NB4 (cell line): ENCODE data around the gene CNR1.

ENCODE experiments used
- DNase-seq: peaks from one replicate; pipeline ENCODE4 v3.0.0; 2010; ENCODE audit warnings: low read depth
- H3K4me3 ChIP-seq: one replicate; pipeline ENCODE4 v1.5.1; 2011; ENCODE audit warnings: mild to moderate bottlenecking, low read depth, low read length, moderate library complexity
- MYC ChIP-seq: IDR thresholded peaks from 2 replicates; pipeline ENCODE4 v1.6.1; 2011; ENCODE audit warnings: low read depth, low read length
- POLR2A ChIP-seq: IDR thresholded peaks from 2 replicates; pipeline ENCODE4 v1.6.1; 2011; ENCODE audit warnings: mild to moderate bottlenecking; ENCODE audit not compliant: insufficient read length; ENCODE audit errors: extremely low read depth
- TF ChIP-seq, protein P1 (sequence below): IDR thresholded peaks from 2 replicates; pipeline ENCODE4 v1.6.1; 2011; ENCODE audit warnings: low read depth, low read length
- TF ChIP-seq, protein P2 (sequence below): IDR thresholded peaks from one replicate; pipeline ENCODE4 v1.5.1; 2012; ENCODE audit warnings: low read depth, low read length

CNR1 gene

DNA sequence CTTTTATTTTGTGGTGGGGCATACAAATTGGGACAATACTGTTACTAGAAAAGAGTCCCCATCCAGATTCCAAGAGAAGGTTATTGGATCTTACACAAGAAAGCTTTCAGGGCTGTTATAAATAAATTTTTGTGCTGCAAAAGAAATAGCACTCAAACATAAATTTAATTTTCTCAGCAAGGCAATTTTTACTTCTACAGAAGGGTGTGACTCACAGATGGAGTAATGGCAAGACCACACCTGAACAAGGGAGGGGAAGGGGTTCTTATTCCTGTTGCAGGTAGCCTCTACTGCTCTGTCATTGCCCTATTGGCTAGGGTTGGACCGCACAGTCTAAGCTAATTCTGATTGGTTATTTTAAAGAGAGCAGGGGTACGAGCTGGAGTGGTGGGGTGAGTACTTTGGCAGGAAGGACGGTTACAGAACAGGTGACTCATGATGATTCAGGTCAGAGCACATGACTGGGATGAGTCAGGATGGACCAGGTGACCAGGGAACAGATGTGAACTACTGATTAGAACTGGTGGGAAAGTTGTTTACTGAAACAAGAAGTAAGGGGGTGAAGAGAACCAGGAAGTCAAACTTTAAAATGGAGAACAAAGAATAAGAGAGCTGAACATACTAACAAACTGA lies 41.1 kb downstream of the CNR1 start:
- no peak for DNase-seq
- TF ChIP-seq, protein P1, sequence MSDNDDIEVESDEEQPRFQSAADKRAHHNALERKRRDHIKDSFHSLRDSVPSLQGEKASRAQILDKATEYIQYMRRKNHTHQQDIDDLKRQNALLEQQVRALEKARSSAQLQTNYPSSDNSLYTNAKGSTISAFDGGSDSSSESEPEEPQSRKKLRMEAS: no peak
- no peak for TF ChIP-seq MYC
- TF ChIP-seq, protein P2, sequence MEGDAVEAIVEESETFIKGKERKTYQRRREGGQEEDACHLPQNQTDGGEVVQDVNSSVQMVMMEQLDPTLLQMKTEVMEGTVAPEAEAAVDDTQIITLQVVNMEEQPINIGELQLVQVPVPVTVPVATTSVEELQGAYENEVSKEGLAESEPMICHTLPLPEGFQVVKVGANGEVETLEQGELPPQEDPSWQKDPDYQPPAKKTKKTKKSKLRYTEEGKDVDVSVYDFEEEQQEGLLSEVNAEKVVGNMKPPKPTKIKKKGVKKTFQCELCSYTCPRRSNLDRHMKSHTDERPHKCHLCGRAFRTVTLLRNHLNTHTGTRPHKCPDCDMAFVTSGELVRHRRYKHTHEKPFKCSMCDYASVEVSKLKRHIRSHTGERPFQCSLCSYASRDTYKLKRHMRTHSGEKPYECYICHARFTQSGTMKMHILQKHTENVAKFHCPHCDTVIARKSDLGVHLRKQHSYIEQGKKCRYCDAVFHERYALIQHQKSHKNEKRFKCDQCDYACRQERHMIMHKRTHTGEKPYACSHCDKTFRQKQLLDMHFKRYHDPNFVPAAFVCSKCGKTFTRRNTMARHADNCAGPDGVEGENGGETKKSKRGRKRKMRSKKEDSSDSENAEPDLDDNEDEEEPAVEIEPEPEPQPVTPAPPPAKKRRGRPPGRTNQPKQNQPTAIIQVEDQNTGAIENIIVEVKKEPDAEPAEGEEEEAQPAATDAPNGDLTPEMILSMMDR: no peak
- TF ChIP-seq POLR2A: no peak

DNA sequence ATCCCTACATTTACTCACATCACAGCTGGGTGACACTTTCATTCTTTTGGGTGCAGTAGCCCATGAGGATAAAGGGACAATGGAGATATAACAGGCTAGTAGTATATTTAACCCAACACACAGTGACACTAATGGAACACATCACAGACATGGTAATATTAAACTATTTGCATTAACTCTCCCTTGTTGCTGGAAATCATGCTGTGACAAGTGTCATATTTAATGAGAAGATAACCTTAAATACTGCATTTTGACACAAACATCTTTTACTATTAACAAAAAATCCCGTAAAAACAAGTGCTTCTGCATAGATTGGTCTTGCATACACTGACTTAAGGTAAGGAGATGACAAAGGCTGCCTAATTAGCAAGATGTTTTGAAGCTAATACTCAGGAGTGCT lies 45.5 kb downstream of the CNR1 start:
- TF ChIP-seq, protein P2: no peak
- TF ChIP-seq, protein P1: no peak
- no peak for TF ChIP-seq POLR2A
- TF ChIP-seq MYC: no peak
- no peak overlapping the region for H3K4me3 ChIP-seq
- DNase-seq: no peak

More for the DNA sequence above, 41.1 kb downstream of the CNR1 start:
- H3K4me3 ChIP-seq: no peak overlapping the region

DNA sequence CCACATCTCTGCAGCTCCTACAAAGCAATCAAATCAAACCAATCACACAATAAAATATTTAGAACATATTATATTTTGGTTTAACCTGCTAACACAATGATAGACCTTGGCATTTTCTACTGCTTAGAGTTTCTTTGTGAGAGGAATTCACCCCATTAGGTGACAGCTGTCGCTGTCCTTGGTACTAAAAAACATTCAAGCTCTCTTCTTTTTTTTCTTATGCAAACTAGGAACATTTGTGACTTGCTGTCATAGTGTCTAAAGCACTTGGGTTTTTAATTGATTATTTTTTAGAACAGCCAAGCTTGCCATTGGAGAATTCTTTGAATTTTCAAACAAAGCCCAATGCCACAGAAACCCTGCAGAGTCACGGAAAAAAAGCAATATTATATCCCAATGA lies 46.4 kb downstream of the CNR1 start:
- DNase-seq: peak; percentile 27
- no peak overlapping the region for H3K4me3 ChIP-seq
- TF ChIP-seq MYC (no peak), POLR2A (no peak)
- TF ChIP-seq, protein P1: no peak
- TF ChIP-seq, protein P2: no peak

DNA sequence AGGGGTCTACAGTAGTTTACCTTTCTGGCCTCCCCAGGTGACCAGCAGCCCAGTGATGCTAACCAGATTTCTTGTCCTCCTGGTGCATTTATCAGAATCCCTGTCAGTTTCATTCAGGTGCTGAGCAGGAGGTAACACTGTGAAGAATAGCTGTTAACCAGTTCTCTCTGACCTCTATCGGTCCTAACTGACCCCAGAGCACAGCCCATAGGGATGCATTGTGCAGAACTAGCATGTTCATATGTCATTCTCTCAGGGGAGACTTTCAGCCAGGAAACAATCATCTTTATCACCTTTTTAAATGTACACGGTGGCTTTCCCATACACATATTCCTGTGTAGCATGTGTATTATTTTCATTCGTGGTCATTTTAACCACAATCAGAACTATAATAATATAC lies 49.9 kb downstream of the CNR1 start:
- no peak for DNase-seq
- H3K4me3 ChIP-seq: no peak overlapping the region
- TF ChIP-seq, protein P1: no peak
- TF ChIP-seq POLR2A (no peak), MYC (no peak)
- TF ChIP-seq, protein P2: no peak

DNA sequence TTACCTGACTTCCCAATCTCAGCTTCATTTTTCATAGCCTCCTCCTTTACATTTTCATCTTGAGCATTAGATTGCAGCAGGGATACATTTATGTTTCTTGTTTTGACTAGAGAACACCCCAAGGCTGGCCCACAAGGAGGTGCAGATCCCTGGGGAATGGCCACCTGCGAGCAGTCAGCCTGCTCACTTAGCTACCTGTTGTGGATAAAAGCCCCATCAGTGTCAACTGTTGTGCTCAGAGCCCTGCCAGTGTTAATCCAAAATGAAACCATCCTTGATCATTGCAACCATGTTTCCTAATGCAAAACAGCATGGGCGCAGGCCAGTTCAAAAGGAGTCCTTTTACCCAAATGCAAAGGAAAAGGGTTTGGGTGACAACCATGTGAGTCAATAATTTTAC lies 50.8 kb downstream of the CNR1 start:
- DNase-seq: no peak
- TF ChIP-seq, protein P2: no peak
- no peak for TF ChIP-seq POLR2A
- no peak for TF ChIP-seq MYC
- TF ChIP-seq, protein P1: no peak
- H3K4me3 ChIP-seq: no peak overlapping the region
